ENCODE data around the gene HMGN4.
"Not testable (repeated sequence)": the region's sequence is repeated elsewhere in the genome, so short reads cannot be mapped to it uniquely, and the experiment has no call there.

HMGN4 gene

GRCh38 chr6:26537846-26538571 is at the start of gene HMGN4:
Gene HMGN4 (plus strand): TSS chr6:26538366. CDS start chr6:26545207, 6,841 bp downstream.
- DNase-seq, result peak; percentile 70

GRCh38 chr6:26489996-26490964 is 47.9 kb upstream of the HMGN4 start:
- DNase-seq, result no peak

GRCh38 chr6:26491604-26492003 is 46.6 kb upstream of the HMGN4 start:
- DNase-seq, result no peak

- DNase-seq, result no peak
Observed at GRCh38 chr6:26493258-26493657, 44.9 kb upstream of the HMGN4 start.

GRCh38 chr6:26494117-26494516 is 44.0 kb upstream of the HMGN4 start:
- no peak for DNase-seq

GRCh38 chr6:26495281-26495680 is 42.9 kb upstream of the HMGN4 start:
- no peak for DNase-seq

GRCh38 chr6:26497610-26498009 is 40.6 kb upstream of the HMGN4 start:
- DNase-seq, result no peak

GRCh38 chr6:26500102-26500501 is 38.1 kb upstream of the HMGN4 start, which contains the start of gene BTN1A1:
Gene BTN1A1 (plus strand): TSS chr6:26500303. CDS start chr6:26501287, 984 bp downstream.
- DNase-seq, result no peak

- peak; percentile 16 for DNase-seq
Observed at GRCh38 chr6:26501482-26501986, 36.6 kb upstream of the HMGN4 start.

GRCh38 chr6:26502165-26502564 is 36.0 kb upstream of the HMGN4 start:
- no peak for DNase-seq

- DNase-seq, result no peak
Observed at GRCh38 chr6:26502626-26503025, 35.5 kb upstream of the HMGN4 start.

- DNase-seq, result no peak
Observed at GRCh38 chr6:26507658-26508057, 30.5 kb upstream of the HMGN4 start.

- DNase-seq, result not testable (repeated sequence)
Observed at GRCh38 chr6:26511033-26511432, 27.1 kb upstream of the HMGN4 start.

- DNase-seq, result no peak
Observed at GRCh38 chr6:26514984-26515383, 23.2 kb upstream of the HMGN4 start.

GRCh38 chr6:26516481-26517427 is 21.4 kb upstream of the HMGN4 start:
- no peak for DNase-seq

- DNase-seq, result no peak
Observed at GRCh38 chr6:26519359-26519758, 18.8 kb upstream of the HMGN4 start.

GRCh38 chr6:26520237-26520849 is 17.8 kb upstream of the HMGN4 start:
- no peak for DNase-seq

GRCh38 chr6:26520850-26521599 is 17.1 kb upstream of the HMGN4 start:
- peak; percentile 81 for DNase-seq

GRCh38 chr6:26521600-26522391 is 16.4 kb upstream of the HMGN4 start:
- DNase-seq, result peak; percentile 50

Measured in activated CD4-positive, alpha-beta T cell treated with anti-CD3 and anti-CD28 coated beads for 1 hour (primary cell).